Stimulated activated CD4-positive, alpha-beta T cell treated with anti-CD3 and anti-CD28 coated beads, Interleukin-1b, Interleukin-23, amount 100 ng/mL, for 4 hours (primary cell): ENCODE data around the gene NSMCE3.

Source experiments
- DNase-seq, 2 donors: peaks; one replicate each; pipeline ENCODE4 v3.0.0-alpha.2; 2020; ENCODE audit warnings: low read depth in 2 of 2

The NSMCE3 gene

GRCh38 chr15:29269485-29270168 is at the start of gene NSMCE3:
NSMCE3 (minus strand) TSS chr15:29269822; CDS start chr15:29269705, 117 bp downstream.
- peak; percentile 79 to 83 for DNase-seq

DNA sequence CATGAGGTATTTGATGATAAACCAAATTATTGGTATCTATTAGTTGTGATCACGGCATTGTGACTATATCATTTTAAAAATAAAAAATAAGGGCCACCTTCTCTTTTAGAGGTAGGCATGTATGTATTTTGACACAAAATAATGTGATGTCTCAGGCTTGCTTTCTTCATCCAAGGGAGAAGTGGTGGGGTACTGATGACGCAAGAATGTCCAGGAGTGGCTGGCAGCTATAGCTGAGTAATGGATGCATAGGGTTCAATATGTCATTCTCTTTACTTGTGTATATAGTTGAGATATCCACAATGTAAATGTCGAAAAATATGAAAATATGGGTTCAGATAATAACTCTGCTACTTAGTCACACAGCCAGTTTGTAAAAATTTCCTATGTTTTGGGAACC is 46.8 kb upstream of the NSMCE3 start:
- DNase-seq = no peak

- DNase-seq = no peak
These were observed 42.8 kb upstream of the NSMCE3 start for GRCh38 chr15:29312387-29312786.

GRCh38 chr15:29311696-29312095 is 42.1 kb upstream of the NSMCE3 start:
- DNase-seq = no peak

- no peak for DNase-seq
These were observed 39.5 kb upstream of the NSMCE3 start for GRCh38 chr15:29309139-29309538.

DNA sequence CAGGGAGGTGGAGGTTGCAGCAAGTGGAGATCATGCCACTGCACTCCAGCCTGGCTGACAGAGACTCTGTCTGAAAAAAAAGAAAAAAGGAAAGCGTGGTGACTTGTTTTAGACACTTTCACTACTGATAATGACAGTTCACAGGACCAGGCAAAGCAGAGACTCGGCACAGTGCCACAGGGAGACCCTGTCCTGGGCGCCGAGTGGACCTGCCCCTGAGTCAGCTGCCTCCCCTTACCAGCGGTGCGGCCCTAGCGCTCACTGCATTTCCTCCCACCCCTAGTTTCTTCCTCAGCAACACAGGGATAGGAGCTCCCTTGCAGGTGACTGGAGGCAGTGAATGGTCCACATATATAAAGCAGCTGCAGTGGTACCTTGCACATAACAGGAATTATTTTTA is 38.7 kb upstream of the NSMCE3 start:
- DNase-seq = no peak

DNA sequence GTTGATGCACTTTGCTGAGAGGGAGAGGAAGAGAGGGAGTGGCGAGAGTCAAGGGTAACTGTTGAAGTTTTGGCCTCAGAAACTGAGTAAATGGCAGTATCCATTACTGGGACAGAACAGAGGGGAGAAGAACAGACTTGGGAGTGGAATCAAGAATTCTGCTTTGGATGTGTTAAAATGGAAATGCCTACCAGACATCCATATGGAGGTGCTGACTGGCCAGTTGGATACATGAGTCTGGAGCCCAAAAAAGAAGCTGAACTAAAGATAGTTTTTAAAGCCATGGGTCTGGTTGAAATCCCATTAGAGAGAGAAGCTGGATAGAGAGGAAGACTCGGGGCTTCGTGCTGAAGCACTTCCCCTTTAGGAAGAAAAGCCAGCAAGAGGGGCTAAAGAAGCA is 35.9 kb upstream of the NSMCE3 start:
- DNase-seq = no peak

DNA sequence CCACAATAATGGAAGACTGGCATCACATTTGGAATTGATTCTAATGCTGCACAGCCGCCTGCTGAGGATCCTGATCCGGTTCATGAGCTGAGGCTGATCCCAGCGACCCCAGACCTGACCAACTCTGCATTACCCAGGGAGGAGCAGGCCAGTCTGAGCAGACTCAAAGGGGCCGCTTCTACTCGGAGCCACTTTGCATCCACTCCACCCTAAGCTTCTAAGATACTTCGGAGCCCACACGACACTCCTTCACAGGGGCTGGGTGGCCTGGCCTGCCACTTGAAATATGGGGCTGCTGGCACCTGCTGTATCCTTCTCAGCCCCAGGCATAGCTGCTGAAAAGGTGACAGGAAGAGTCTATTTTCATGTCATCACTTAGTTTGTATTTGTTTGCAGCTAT is 33.2 kb upstream of the NSMCE3 start:
- DNase-seq = no peak

DNA sequence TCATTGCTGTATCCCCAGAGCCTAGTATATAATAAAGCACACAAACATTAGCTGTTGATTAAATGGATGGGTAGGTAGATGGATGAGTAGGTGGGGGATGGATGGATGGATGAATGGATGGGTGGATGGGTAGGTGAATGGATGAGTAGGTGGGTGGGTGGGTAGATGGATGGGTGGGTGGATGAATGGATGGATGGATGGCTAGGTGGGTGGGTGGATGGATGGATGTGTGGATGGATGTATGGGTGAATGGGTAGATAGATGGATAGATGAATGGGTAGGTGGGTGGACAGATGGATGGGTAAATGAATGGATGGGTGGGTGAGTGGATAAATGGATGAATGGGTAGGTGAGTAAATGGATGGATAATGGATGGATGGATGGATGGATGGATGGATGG is 30.2 kb upstream of the NSMCE3 start:
- no peak for DNase-seq

DNA sequence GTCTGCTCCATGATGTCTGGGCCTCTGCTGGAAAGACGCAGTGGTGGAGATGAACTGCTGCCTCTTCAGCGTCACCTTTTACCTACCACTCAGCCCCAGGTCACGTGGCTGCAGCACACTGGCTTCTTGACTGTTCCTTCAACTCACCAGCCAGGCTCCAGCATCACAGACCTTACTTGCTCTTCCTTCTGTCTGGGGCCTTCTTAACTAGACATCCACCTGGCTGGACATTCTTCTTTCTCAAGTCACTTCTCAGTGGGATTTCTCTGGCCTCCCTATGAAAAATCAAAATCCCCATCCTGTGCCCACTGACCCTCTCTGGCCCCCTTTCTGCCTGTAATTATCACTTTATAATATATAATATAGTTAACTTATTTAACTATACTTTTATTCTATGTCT is 29.7 kb upstream of the NSMCE3 start:
- no peak for DNase-seq

DNA sequence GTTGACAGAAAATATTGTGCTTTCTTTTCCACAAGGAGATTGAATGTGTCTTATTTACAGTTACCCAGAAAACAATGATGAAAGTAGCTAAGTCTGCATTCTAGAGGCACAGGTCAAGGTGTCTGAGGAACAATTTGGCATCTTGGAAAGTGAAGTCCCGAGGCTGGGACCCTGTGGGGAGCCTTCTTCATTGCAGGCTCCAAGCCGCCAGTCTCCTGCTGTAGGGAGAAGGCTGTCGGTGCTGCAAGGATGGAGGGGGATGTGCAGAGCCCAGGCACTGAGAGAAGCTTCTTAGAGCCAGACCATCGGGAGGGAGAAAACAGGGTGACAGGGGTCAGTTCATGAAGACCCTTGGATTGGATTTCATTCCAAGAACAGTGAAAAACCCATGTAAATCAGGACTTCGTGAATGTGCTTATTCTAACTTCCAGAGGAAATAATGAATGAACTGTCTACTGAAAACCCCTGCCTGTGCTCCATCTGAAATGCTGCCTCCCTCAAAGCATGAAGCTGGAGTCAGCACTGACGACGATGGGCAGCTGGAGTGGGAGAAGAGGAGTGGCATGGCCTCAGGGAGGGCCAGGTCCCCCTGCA is 25.2 kb upstream of the NSMCE3 start:
- DNase-seq = no peak

DNA sequence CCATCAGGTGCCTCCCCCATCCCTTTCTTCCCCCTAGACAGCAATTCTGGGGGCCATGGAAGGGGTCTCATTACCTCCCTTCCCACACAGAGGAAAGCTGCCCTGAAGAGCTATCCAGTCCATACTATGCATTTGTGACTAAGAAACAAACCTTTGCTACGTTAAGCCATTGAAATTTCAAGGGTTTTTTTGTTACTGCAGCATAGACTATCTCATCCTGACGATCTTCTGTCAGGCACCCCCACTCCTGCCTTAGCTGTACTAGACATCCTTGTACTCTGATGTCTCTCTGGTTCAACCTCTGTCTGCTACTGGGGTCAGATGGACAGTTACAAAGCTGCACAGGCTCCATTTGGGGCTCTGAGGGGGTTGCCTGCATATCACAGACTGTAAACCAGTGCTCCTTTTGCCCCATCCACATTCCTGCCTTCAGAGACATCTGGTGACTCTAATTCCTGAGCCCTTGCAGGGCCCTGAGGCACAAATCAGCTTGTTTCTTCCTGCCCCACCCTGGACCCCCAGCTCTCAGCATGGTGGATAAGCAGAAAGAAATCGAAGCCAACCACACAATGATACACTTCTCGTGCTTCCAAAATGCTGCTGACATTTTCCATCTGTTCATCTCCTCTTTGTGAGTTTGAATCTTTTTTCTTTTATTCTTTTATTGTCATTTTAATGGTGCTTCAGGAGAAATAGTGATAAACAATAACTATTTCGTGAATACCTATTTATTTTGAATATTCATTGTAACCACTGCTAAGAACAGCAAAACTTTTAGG is 21.6 kb upstream of the NSMCE3 start:
- no peak for DNase-seq

GRCh38 chr15:29289173-29289572 is 19.6 kb upstream of the NSMCE3 start:
- no peak for DNase-seq

DNA sequence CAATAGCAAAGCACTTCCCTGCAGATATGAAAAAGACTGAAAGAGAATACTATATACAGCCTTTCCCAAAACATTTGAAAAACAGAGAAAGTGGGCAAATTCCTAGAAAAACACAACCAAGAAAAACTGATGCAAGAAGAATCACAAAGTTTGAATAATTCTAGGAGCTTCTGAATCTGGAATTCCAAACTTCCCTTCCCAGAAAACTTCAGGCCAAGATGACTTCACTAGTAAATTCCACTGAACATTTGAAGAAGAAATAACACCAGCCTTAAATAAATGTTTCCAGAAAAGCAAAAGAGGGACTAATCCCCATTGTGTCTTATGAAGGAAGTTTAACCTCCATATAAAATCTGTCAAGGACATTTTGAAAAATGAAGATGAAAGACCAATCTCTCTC is 15.8 kb upstream of the NSMCE3 start:
- no peak for DNase-seq

DNA sequence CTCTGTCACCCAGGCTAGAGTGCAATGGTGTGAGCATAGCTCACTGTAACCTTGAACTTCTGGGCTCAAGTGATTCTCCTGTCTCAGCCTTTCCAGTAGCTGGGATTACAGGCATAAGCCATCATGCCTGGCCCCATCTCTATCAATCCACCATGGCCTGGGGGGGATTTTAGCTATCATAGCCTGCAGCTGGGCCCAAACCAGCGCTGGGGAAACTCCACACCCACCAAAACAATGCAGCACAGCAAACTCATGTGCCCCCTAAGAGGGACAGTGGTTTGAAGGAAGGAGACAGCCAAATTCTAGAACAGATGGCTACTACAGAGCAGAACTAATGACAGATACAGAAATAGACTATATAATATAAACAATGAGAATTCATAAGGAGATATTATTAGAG is 13.8 kb upstream of the NSMCE3 start:
- no peak for DNase-seq

GRCh38 chr15:29280514-29280913 is 10.9 kb upstream of the NSMCE3 start:
- no peak for DNase-seq

GRCh38 chr15:29278436-29279105 is 8.9 kb upstream of the NSMCE3 start:
- no peak for DNase-seq

DNA sequence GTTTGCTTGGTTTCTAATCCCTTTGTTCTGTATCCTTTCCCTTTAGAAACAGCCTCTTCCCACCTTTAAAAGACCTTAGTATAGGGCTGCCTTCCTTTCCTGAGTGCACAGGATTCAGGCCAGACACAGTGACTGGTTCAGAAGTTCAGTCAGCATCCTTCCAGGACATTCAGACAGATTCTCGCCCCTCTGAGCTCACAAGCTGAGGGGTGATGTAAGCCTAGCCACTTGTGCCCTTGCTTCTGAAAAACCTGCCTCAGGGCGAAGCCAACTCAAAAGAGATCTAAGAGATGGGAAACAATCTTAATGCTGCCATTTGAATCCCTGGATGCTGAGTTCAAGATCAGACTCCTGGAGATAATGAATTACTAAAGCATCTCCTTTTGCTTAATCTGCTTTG is 6.7 kb upstream of the NSMCE3 start:
- no peak for DNase-seq

DNA sequence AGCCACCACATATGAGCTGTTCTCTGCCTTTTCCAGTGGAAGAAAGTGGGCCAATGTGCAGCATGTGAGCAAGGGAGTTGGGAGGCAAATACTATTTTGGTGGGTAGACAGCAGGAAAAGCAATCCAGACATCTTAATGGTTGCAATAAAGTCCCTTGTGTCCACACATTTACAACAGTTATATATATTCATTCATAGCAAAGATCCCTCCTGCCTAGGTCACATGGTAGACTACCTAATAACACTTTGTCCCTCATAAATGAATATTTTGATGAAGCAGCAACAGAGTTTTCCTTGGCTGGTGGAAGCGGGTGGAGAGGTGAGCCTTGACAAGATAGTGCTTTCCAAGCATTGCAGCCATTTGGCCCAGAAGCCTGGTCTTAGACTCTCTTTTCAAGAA is 6.2 kb upstream of the NSMCE3 start:
- no peak for DNase-seq

- DNase-seq = no peak
These were observed 5.3 kb upstream of the NSMCE3 start for GRCh38 chr15:29274946-29275345.

DNA sequence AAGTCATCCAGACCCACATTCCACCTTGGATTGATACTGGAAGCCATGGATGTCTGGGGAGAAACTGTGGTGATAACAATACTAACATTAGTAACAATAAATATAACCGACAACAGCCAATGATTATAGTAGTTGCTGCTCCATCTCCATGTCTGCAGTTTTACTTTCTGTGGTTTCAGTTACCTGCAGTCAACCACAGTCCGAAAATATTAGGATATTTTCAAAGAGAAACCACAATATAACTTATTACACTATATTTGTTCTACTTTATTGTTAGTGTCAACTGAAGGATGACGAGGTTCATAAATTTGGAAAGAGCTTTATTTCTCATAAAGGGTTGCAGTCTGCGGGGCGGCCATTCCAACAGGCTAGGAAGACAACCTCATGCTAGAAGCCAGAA is 2.6 kb upstream of the NSMCE3 start:
- DNase-seq = no peak

DNA sequence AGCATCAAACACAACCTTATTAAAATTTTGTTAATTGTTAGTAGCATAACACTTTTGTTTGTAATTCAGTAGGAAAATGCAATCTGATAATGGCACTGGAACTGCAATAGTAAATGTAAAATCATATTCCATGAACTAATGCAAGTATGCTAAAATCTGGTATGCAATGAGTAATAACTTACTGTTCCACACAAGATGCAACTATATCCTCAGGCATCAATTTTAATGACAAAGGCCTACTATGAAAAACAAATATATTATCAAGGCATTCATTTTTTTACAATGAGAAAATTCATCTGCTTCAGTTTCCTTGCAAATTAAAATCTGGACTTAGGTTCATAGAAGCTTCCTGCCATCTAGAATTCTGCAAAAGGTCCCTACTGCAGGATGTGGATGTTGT is 1.4 kb upstream of the NSMCE3 start:
- DNase-seq = no peak
